Measurements from ENCODE around the gene SKIL.

Gene SKIL

GRCh38 chr3:170397685-170398084, 40.2 kb downstream of the SKIL start:
- no peak for DNase-seq (ENCODE audit: low read depth, low spot score)

GRCh38 chr3:170405101-170405500, 47.6 kb downstream of the SKIL start:
- no peak for DNase-seq (ENCODE audit: low read depth, low spot score)

- DNase-seq (ENCODE audit: low read depth, low spot score) = no peak
These were observed 53.0 kb downstream of the SKIL start for GRCh38 chr3:170410428-170411029.

GRCh38 chr3:170413291-170413690, 55.8 kb downstream of the SKIL start:
- DNase-seq (ENCODE audit: low read depth, low spot score) = no peak

GRCh38 chr3:170414202-170414663, 56.7 kb downstream of the SKIL start:
- DNase-seq (ENCODE audit: low read depth, low spot score) = peak; percentile 59

GRCh38 chr3:170417090-170417489, 59.6 kb downstream of the SKIL start:
- DNase-seq (ENCODE audit: low read depth, low spot score) = no peak

- DNase-seq (ENCODE audit: low read depth, low spot score) = peak; percentile 50
These were observed 61.2 kb downstream of the SKIL start, which contains the start of gene CLDN11 for GRCh38 chr3:170418422-170419398. CLDN11 (plus strand) TSS chr3:170418868; CDS start chr3:170419067, 199 bp downstream.

- peak; percentile 71 for DNase-seq (ENCODE audit: low read depth, low spot score)
These were observed 62.1 kb downstream of the SKIL start for GRCh38 chr3:170419557-170420087.

- peak; percentile 45 for DNase-seq (ENCODE audit: low read depth, low spot score)
These were observed 62.8 kb downstream of the SKIL start for GRCh38 chr3:170420307-170420821.

GRCh38 chr3:170421111-170421641, 63.7 kb downstream of the SKIL start:
- no peak for DNase-seq (ENCODE audit: low read depth, low spot score)

- no peak for DNase-seq (ENCODE audit: low read depth, low spot score)
These were observed 64.2 kb downstream of the SKIL start for GRCh38 chr3:170421758-170422157.

GRCh38 chr3:170423001-170423615, 65.6 kb downstream of the SKIL start:
- peak; percentile 11 for DNase-seq (ENCODE audit: low read depth, low spot score)

GRCh38 chr3:170424879-170425278, 67.4 kb downstream of the SKIL start:
- DNase-seq (ENCODE audit: low read depth, low spot score) = no peak

- DNase-seq (ENCODE audit: low read depth, low spot score) = peak; percentile 67
These were observed 68.2 kb downstream of the SKIL start for GRCh38 chr3:170425491-170426239.

- peak; percentile 12 for DNase-seq (ENCODE audit: low read depth, low spot score)
These were observed 68.8 kb downstream of the SKIL start for GRCh38 chr3:170426240-170426797.

- DNase-seq (ENCODE audit: low read depth, low spot score) = no peak
These were observed 70.6 kb downstream of the SKIL start for GRCh38 chr3:170428095-170428494.

GRCh38 chr3:170429050-170429449, 71.5 kb downstream of the SKIL start:
- DNase-seq (ENCODE audit: low read depth, low spot score) = no peak

GRCh38 chr3:170431054-170431453, 73.5 kb downstream of the SKIL start:
- DNase-seq (ENCODE audit: low read depth, low spot score) = no peak

GRCh38 chr3:170432416-170432815, 74.9 kb downstream of the SKIL start:
- DNase-seq (ENCODE audit: low read depth, low spot score) = no peak

GRCh38 chr3:170436697-170437096, 79.2 kb downstream of the SKIL start:
- DNase-seq (ENCODE audit: low read depth, low spot score) = no peak
